Sigmoid colon (tissue), 7 donors: Measurements from ENCODE around the gene LARGE2. TPM values are rescaled to one million over a fixed set of nuclear protein-coding genes. Genes with fewer than 3 reads are reported as not detected.

Experiments used
- DNase-seq: peaks from one replicate; pipeline ENCODE4 v3.0.0-alpha.2; 2019
- H3K27ac ChIP-seq, 4 donors: fragments of 200-600 bp; sonication (generic); one replicate each; pipeline ENCODE4 v1.5.1; 2016 to 2019; ENCODE audit warnings: mild to moderate bottlenecking in 1 of 4
- H3K27me3 ChIP-seq, 3 donors: fragments of 200-600 bp; sonication (generic); one replicate each; pipeline ENCODE4 v1.5.1; 2019; ENCODE audit warnings: mild to moderate bottlenecking in 1 of 3
- H3K36me3 ChIP-seq, 4 donors: fragments of 200-600 bp; sonication (generic); one replicate each; pipeline ENCODE4 v1.5.1; 2016 to 2019
- H3K4me1 ChIP-seq, 4 donors: fragments of 200-600 bp; sonication (generic); one replicate each; pipeline ENCODE4 v1.5.1; 2017 to 2019
- H3K4me3 ChIP-seq, 4 donors: fragments of 200-600 bp; sonication (generic); one replicate each; pipeline ENCODE4 v1.5.1; 2017 to 2019; ENCODE audit warnings: mild to moderate bottlenecking in 2 of 4, moderate library complexity in 1 of 4
- H3K9me3 ChIP-seq, 4 donors: fragments of 200-600 bp in 3 of 4; sonication (generic) in 3 of 4; one replicate each; pipeline versions ENCODE4 v1.5.1 to v1.6.1; 2013 to 2019
- CTCF ChIP-seq, 4 experiments: fragments of 450-650 bp in 3 of 4; fragments of 200-600 bp in 1 of 4; IDR thresholded peaks; one replicate each; pipeline ENCODE4 v1.5.1; 2016 to 2019; ENCODE audit warnings: antibody characterized with exemption in 4 of 4, mild to moderate bottlenecking in 3 of 4, moderate library complexity in 2 of 4
- EP300 ChIP-seq, 4 donors: sonication (generic); formaldehyde crosslinking; IDR thresholded peaks; one replicate each; pipeline ENCODE4 v1.6.1; 2017; ENCODE audit warnings: antibody characterized with exemption in 4 of 4
- POLR2A ChIP-seq, 2 donors: fragments of 450-650 bp; IDR thresholded peaks; one replicate each; pipeline ENCODE4 v1.6.1; 2016; ENCODE audit warnings: antibody characterized with exemption in 2 of 2, mild to moderate bottlenecking in 2 of 2, moderate library complexity in 2 of 2
- POLR2AphosphoS5 ChIP-seq, 4 donors: sonication (generic); formaldehyde crosslinking; IDR thresholded peaks; one replicate each; pipeline ENCODE4 v1.6.1; 2017; ENCODE audit warnings: antibody characterized with exemption in 4 of 4
- WGBS, 2 donors: extraction: QIAGEN DNeasy Blood & Tissue Kit; methylation state at CpG; one replicate each; pipeline ENCODE4 v1.1.7; 2013; 5-methylcytosine and 5-hydroxymethylcytosine counted together
- intact Hi-C: fragments of 100-400 bp; cut with DNase I; formaldehyde crosslinking; loops from one replicate; pipeline ENCODE4 v1.15.1; 2023
- polyA plus RNA-seq, 3 donors: library from polyadenylated mRNA; stranded (reverse); fragments of 200-250 nt; gene quantifications; one replicate each; pipeline ENCODE4 v1.2.3, GENCODE V29; 2013
- total RNA-seq, 4 donors: library from RNA; depleted of rRNA; stranded (reverse); fragments of >200 nt; gene quantifications; one replicate each; pipeline ENCODE4 v1.1.0, GENCODE V29; 2016
- donor health status: healthy with polysubstance abuse.
- donor health status: Bipolar disorder and iron deficiency.
- donor health status: healthy.

Gene LARGE2
- not detected for total RNA-seq
- 10 to 100 TPM in 1 of 3 donors, under 1 TPM in 1, not detected in 1; 0.46 to 13.6 TPM for polyA plus RNA-seq

DNA sequence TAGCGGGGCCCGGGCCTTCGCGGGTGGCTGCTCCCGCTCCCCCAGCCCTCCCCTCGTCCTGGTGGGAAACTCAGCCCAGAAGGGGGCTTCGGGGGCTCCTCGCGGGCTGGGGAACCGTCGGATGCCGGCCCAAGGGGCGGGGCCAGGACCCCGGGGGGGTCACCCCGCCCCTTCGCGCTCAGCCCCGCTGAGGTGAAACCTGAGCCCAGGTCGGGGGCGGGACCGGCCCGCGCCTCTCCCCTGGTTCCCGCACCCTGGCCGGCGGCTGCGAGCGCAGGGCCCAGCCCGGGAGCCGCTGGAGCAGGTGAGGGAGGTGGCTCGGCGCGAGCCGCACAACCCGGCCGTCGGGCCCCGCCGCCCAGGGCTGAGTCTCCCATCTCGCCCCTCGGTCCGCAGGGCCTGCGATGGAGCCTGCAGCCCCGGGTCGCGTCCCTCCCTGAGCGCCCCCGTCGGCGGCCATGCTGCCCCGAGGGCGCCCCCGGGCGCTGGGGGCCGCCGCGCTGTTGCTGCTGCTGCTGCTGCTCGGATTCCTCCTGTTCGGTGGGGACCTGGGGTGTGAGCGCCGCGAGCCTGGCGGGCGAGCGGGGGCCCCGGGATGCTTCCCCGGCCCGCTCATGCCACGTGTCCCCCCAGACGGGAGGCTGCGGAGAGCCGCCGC is at the start of gene LARGE2:
LARGE2 (plus strand) TSS at position 232 of the 658 bp plus-strand sequence; CDS start at position 459, 227 bp downstream.
- Histone ChIP-seq H3K27me3 (peaks cover 15 to 40% (median 20%) of the 10 kb centered on the region in 3 donors), H3K4me3 (peak within 1 kb of the TSS in 3 of 4 donors; percentile 22 to 38 (median 37)), H3K36me3 (no peaks in the 10 kb centered on the region), H3K27ac (no peak within 1 kb of the TSS), H3K4me1 (peaks cover 0 to 21% (median 19%) of the 10 kb centered on the region in 4 donors), H3K9me3 (no peaks in the 10 kb centered on the region)
- intact Hi-C loops, result no loop called here
- TF ChIP-seq POLR2AphosphoS5 (IDR thresholded peaks at IDR 0.05) (no peak), EP300 (IDR thresholded peaks at IDR 0.05) (no peak), CTCF (IDR thresholded peaks at IDR 0.05) (no peak), POLR2A (IDR thresholded peaks at IDR 0.05) (no peak)
- DNase-seq, result no peak
- 1% methylated on average over 73 of the region's 73 CpGs for WGBS, 2 donors

DNA sequence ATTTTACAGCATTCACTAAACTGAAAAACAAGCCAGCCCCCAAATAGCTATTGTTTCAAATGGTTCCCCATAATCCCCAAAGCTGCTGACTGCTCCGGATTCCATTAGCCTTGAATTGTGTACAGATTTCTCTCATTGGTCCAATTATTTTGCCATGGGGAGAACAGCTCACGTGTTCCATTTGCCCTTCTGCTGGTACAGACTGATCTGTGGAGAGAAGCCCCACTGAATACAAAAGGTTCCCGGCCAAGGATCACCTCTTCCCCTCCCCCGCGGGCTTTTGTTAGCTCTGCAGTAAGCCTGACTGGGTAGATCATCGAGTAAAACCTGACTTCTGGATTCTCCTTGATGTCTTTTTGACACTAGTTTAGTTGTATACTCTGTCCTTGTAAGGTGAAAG is 46.1 kb upstream of the LARGE2 start:
- intact Hi-C loops, result no loop called here
- H3K36me3 ChIP-seq, result peaks cover 19 to 81% (median 52%) of the 10 kb centered on the region in 4 donors

GRCh38 chr11:45877221-45877620 is 45.2 kb upstream of the LARGE2 start:
- peaks cover 0 to 29% (median 27%) of the 10 kb centered on the region in 4 donors for H3K4me1 ChIP-seq
- no peak overlapping the region for H3K27ac ChIP-seq
- intact Hi-C loops, result no loop called here
- 95% methylated on average over 8 of the region's 8 CpGs for WGBS, 2 donors
- no peak overlapping the region for H3K4me3 ChIP-seq
- peaks cover 12 to 81% (median 46%) of the 10 kb centered on the region in 4 donors for H3K36me3 ChIP-seq
- no peaks in the 10 kb centered on the region for H3K9me3 ChIP-seq
- TF ChIP-seq CTCF (IDR thresholded peaks at IDR 0.05) (no peak), EP300 (IDR thresholded peaks at IDR 0.05) (no peak)
- DNase-seq, result no peak
- no peaks in the 10 kb centered on the region for H3K27me3 ChIP-seq

More for the DNA sequence above, 46.1 kb upstream of the LARGE2 start:
- no peak for DNase-seq
- TF ChIP-seq CTCF (IDR thresholded peaks at IDR 0.05), result no peak
- no peak for TF ChIP-seq POLR2AphosphoS5 (IDR thresholded peaks at IDR 0.05)
- no peak for TF ChIP-seq POLR2A (IDR thresholded peaks at IDR 0.05)
- TF ChIP-seq EP300 (IDR thresholded peaks at IDR 0.05), result no peak
- H3K9me3 ChIP-seq, result no peaks in the 10 kb centered on the region
- no peak overlapping the region for H3K4me3 ChIP-seq
- H3K27me3 ChIP-seq, result no peaks in the 10 kb centered on the region
- H3K27ac ChIP-seq, result no peak overlapping the region
- 81 to 85% methylated on average over 6 of the region's 6 CpGs for WGBS, 2 donors
- H3K4me1 ChIP-seq, result peaks cover 0 to 22% (median 21%) of the 10 kb centered on the region in 4 donors

GRCh38 chr11:45877845-45878244 is 44.6 kb upstream of the LARGE2 start:
- 95 to 96% methylated on average over 3 of the region's 3 CpGs for WGBS, 2 donors
- intact Hi-C loops, result no loop called here

More at GRCh38 chr11:45877845-45878244, 44.6 kb upstream of the LARGE2 start:
- no peak for TF ChIP-seq POLR2AphosphoS5 (IDR thresholded peaks at IDR 0.05)
- TF ChIP-seq POLR2A (IDR thresholded peaks at IDR 0.05), result no peak
- TF ChIP-seq EP300 (IDR thresholded peaks at IDR 0.05), result no peak
- TF ChIP-seq CTCF (IDR thresholded peaks at IDR 0.05), result no peak
- Histone ChIP-seq H3K9me3 (no peaks in the 10 kb centered on the region), H3K36me3 (peaks cover 7 to 75% (median 46%) of the 10 kb centered on the region in 4 donors), H3K27me3 (no peaks in the 10 kb centered on the region), H3K4me1 (peaks cover 0 to 29% (median 27%) of the 10 kb centered on the region in 4 donors), H3K27ac (no peak overlapping the region), H3K4me3 (no peak overlapping the region)
- no peak for DNase-seq
